CD14-positive monocyte (primary cell): Measurements from ENCODE around the gene KRT6C. TPM values are rescaled to one million over a fixed set of nuclear protein-coding genes. Genes with fewer than 3 reads are reported as not detected.

Experiments used
- DNase-seq, 3 donors: peaks; one replicate each; pipeline ENCODE4 v3.0.0-alpha.2; 2011 to 2022
- H2AFZ ChIP-seq: 2 replicates; pipeline ENCODE4 v1.6.0; 2012; ENCODE audit warnings: mild to moderate bottlenecking, low read depth, low read length, inconsistent platforms; ENCODE audit not compliant: insufficient read depth, poor library complexity, severe bottlenecking
- H3K27ac ChIP-seq, 2 donors: 1 replicate in 1 of 2; 2 replicates in 1 of 2; pipeline ENCODE4 v1.5.1; 2012 to 2013; ENCODE audit warnings: low read length in 2 of 2, control low read depth in 1 of 2, inconsistent platforms in 1 of 2, low read depth in 1 of 2, mild to moderate bottlenecking in 1 of 2
- H3K27me3 ChIP-seq, 2 donors: one replicate each; pipeline versions ENCODE4 v1.6.0 to v1.6.1; 2011 to 2013; ENCODE audit warnings: low read length in 2 of 2; ENCODE audit not compliant: control insufficient read depth in 2 of 2, insufficient read depth in 2 of 2
- H3K36me3 ChIP-seq, 2 donors: replicated peaks in 1 of 2; 1 replicate in 1 of 2; 2 replicates in 1 of 2; pipeline versions ENCODE4 v1.5.1 to v1.6.1; 2012 to 2013; ENCODE audit warnings: low read length in 2 of 2, control low read depth in 1 of 2, inconsistent platforms in 1 of 2, mild to moderate bottlenecking in 1 of 2; ENCODE audit not compliant: insufficient read depth in 2 of 2, control insufficient read depth in 1 of 2
- H3K4me1 ChIP-seq, 2 donors: 1 replicate in 1 of 2; 2 replicates in 1 of 2; pipeline versions ENCODE4 v1.5.1 to v1.6.1; 2012 to 2013; ENCODE audit warnings: low read length in 2 of 2, control low read depth in 1 of 2, inconsistent platforms in 1 of 2, mild to moderate bottlenecking in 1 of 2, moderate library complexity in 1 of 2; ENCODE audit not compliant: insufficient read depth in 2 of 2, control insufficient read depth in 1 of 2
- H3K4me2 ChIP-seq: replicated peaks from 2 replicates; pipeline ENCODE3; 2012; ENCODE audit warnings: low read length, moderate library complexity, mild to moderate bottlenecking; ENCODE audit not compliant: poor library complexity, severe bottlenecking; ENCODE audit errors: extremely low read depth
- H3K4me3 ChIP-seq, 3 experiments: fragments of 200-600 bp in 1 of 3; sonication (generic) in 1 of 3; replicated peaks in 1 of 3; 1 replicate in 2 of 3; 2 replicates in 1 of 3; pipeline ENCODE4 v1.5.1; 2011 to 2013; ENCODE audit warnings: low read length in 3 of 3, mild to moderate bottlenecking in 3 of 3, control low read depth in 2 of 3, low read depth in 2 of 3, inconsistent platforms in 1 of 3, moderate library complexity in 1 of 3
- H3K79me2 ChIP-seq: 2 replicates; pipeline ENCODE4 v1.6.0; 2012; ENCODE audit warnings: mild to moderate bottlenecking, control low read depth, inconsistent platforms, low read length, moderate library complexity; ENCODE audit not compliant: insufficient read depth
- H3K9ac ChIP-seq: 2 replicates; pipeline ENCODE4 v1.6.0; 2017; ENCODE audit warnings: low read length, mild to moderate bottlenecking; ENCODE audit not compliant: insufficient read depth, poor library complexity, severe bottlenecking
- H3K9me3 ChIP-seq, 2 donors: replicated peaks in 1 of 2; 1 replicate in 1 of 2; 2 replicates in 1 of 2; pipeline versions ENCODE4 v1.5.1 to v1.6.1; 2012 to 2013; ENCODE audit warnings: low read length in 2 of 2, control low read depth in 1 of 2; ENCODE audit not compliant: control insufficient read depth in 1 of 2, insufficient read depth in 1 of 2
- H4K20me1 ChIP-seq: 2 replicates; pipeline ENCODE4 v1.6.0; 2012; ENCODE audit warnings: mild to moderate bottlenecking, low read length, control low read depth, moderate library complexity; ENCODE audit not compliant: insufficient read depth
- H3K27ac Mint-ChIP-seq, 7 donors: one replicate each; pipeline ENCODE4 v1.8.0; 2020; ENCODE audit warnings: mild to moderate bottlenecking in 7 of 7, mixed read lengths in 7 of 7, moderate library complexity in 6 of 7, inconsistent platforms in 2 of 7
- H3K27me3 Mint-ChIP-seq, 3 donors: one replicate each; pipeline ENCODE4 v1.8.0; 2021 to 2022; ENCODE audit warnings: low read depth in 3 of 3, mild to moderate bottlenecking in 3 of 3, mixed read lengths in 3 of 3, moderate library complexity in 3 of 3, inconsistent platforms in 1 of 3
- H3K36me3 Mint-ChIP-seq, 2 donors: one replicate each; pipeline ENCODE4 v1.8.0; 2020; ENCODE audit warnings: mixed read lengths in 2 of 2, inconsistent platforms in 1 of 2, mild to moderate bottlenecking in 1 of 2
- H3K4me1 Mint-ChIP-seq: one replicate; pipeline ENCODE4 v1.8.0; 2020; ENCODE audit warnings: mild to moderate bottlenecking, mixed read lengths
- H3K4me3 Mint-ChIP-seq, 2 donors: one replicate each; pipeline ENCODE4 v1.8.0; 2020; ENCODE audit warnings: mild to moderate bottlenecking in 2 of 2, mixed read lengths in 2 of 2, moderate library complexity in 1 of 2
- H3K9me3 Mint-ChIP-seq, 7 donors: one replicate each; pipeline ENCODE4 v1.8.0; 2020 to 2022; ENCODE audit warnings: mixed read lengths in 7 of 7, mild to moderate bottlenecking in 6 of 7, moderate library complexity in 6 of 7, inconsistent platforms in 2 of 7
- WGBS: methylation state at CpG from one replicate; pipeline ENCODE4 v1.1.5; 2013; ENCODE audit warnings: missing lambda C conversion rate; ENCODE audit not compliant: insufficient coverage; 5-methylcytosine and 5-hydroxymethylcytosine counted together
- intact Hi-C, 2 donors: fragments of 100-400 bp; cut with micrococcal nuclease; formaldehyde crosslinking; loops; one replicate each; pipeline versions ENCODE4 v1.15.0 to v1.15.1; 2023
- polyA plus RNA-seq, 3 donors: library from polyadenylated mRNA; depleted of rRNA in 1 of 3; unstranded in 2 of 3; stranded (reverse) in 1 of 3; fragments of 300-500 nt in 2 of 3; fragments of >200 nt in 1 of 3; fragmentation: Illumina TruSeq in 2 of 3; gene quantifications; 1 replicate in 2 of 3; 2 replicates in 1 of 3; pipeline ENCODE4 v1.2.3, GENCODE V29; 2012 to 2021
- TF ChIP-seq, protein P1 (sequence below): fragments of 200-600 bp; IDR thresholded peaks from one replicate; pipeline ENCODE4 v1.8.0; 2022; ENCODE audit warnings: antibody characterized with exemption, mild to moderate bottlenecking

Gene KRT6C
- polyA plus RNA-seq, 3 donors = not detected

DNA sequence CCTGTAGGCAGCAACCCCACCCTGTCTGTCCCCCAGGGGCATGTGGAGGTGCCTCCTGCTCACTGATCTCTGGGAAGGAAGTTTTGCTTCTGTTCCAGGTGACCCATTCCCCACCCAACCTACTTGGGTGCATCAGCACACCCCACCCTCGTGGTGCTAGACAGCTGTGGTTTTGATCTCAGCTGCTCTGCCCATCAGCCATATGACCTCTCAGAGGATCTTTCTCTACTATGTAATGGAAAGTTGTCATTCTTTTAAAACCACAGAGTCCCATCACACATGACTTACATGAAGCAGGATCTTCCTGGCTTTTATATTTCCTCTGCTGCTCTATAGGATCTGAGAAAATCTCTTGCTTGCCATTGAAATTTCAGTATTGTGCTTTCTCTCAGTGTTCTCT lies 53.9 kb downstream of the KRT6C start:
- Mint-ChIP-seq H3K4me3 (no peak overlapping the region), H3K4me1 (peaks cover 4% of the 10 kb centered on the region), H3K36me3 (no peaks in the 10 kb centered on the region), H3K27ac (no peak overlapping the region), H3K9me3 (no peaks in the 10 kb centered on the region), H3K27me3 (peaks cover 4 to 9% (median 9%) of the 10 kb centered on the region in 3 donors)
- H3K4me3 ChIP-seq = no peak overlapping the region
- no peak overlapping the region for H3K27ac ChIP-seq
- H3K9ac ChIP-seq = no peak overlapping the region
- no peaks in the 10 kb centered on the region for H3K79me2 ChIP-seq
- H4K20me1 ChIP-seq = no peaks in the 10 kb centered on the region
- H3K4me2 ChIP-seq = no peak overlapping the region
- intact Hi-C loops = no loop called here
- no peaks in the 10 kb centered on the region for H3K36me3 ChIP-seq
- TF ChIP-seq, protein P1, sequence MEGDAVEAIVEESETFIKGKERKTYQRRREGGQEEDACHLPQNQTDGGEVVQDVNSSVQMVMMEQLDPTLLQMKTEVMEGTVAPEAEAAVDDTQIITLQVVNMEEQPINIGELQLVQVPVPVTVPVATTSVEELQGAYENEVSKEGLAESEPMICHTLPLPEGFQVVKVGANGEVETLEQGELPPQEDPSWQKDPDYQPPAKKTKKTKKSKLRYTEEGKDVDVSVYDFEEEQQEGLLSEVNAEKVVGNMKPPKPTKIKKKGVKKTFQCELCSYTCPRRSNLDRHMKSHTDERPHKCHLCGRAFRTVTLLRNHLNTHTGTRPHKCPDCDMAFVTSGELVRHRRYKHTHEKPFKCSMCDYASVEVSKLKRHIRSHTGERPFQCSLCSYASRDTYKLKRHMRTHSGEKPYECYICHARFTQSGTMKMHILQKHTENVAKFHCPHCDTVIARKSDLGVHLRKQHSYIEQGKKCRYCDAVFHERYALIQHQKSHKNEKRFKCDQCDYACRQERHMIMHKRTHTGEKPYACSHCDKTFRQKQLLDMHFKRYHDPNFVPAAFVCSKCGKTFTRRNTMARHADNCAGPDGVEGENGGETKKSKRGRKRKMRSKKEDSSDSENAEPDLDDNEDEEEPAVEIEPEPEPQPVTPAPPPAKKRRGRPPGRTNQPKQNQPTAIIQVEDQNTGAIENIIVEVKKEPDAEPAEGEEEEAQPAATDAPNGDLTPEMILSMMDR = no peak
- no peak overlapping the region for H2AFZ ChIP-seq
- no peaks in the 10 kb centered on the region for H3K27me3 ChIP-seq
- no peaks in the 10 kb centered on the region for H3K9me3 ChIP-seq
- H3K4me1 ChIP-seq = no peaks in the 10 kb centered on the region
- no CpG with 5 or more reads among the region's 1 CpG for WGBS
- no peak for DNase-seq

DNA sequence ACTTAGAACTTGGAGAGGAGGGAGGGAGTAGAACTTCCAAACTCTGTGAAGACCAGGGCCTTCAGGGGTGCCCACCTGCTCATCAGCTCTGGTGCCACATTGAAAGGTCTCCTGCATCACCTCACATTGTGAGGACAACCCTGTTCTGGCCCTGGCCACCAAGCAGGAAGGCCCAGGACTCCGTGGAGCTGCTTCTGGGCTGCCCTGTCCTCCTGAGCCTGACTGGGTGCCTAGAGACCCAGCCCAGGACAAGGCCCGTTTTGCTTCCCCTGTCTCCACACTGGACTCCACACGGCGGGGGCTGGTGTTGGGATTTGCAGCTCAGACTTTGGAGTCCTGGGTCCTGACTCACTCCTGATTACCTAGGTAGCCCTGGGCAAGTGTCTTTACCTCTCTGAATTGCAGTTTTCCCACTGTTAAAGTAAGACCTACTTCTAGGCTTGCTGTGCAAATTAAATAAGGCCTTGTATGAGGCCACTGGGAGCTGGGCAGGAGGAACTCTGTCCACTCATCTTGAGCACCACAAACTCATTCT lies 55.0 kb downstream of the KRT6C start:
- Mint-ChIP-seq H3K4me1 (peaks cover 4% of the 10 kb centered on the region), H3K4me3 (no peak overlapping the region), H3K27ac (no peak overlapping the region), H3K9me3 (peaks cover 0 to 3% (median 0%) of the 10 kb centered on the region in 7 donors), H3K27me3 (peaks cover 4 to 14% (median 9%) of the 10 kb centered on the region in 3 donors), H3K36me3 (no peaks in the 10 kb centered on the region)
- Histone ChIP-seq H3K9me3 (no peaks in the 10 kb centered on the region), H3K27me3 (no peaks in the 10 kb centered on the region), H3K27ac (no peak overlapping the region), H2AFZ (no peak overlapping the region), H3K79me2 (no peaks in the 10 kb centered on the region), H3K9ac (no peak overlapping the region), H4K20me1 (no peaks in the 10 kb centered on the region), H3K36me3 (no peaks in the 10 kb centered on the region), H3K4me1 (no peaks in the 10 kb centered on the region), H3K4me3 (no peak overlapping the region), H3K4me2 (no peak overlapping the region)
- intact Hi-C loops = no loop called here
- TF ChIP-seq, protein P1 = no peak
- 100% methylated on average over 4 of the region's 4 CpGs for WGBS
- no peak for DNase-seq

Other genes starting within 250 kb of the KRT6C start
- gene KRT7, start 240.6 kb downstream of the KRT6C start, polyA plus RNA-seq = 1 to 10 TPM in 2 of 3 donors, not detected in 1; 1.3 to 2.7 TPM
- not detected for gene KRT86, start 199.2 kb downstream of the KRT6C start, polyA plus RNA-seq
- not detected for gene KRT81, start 182.3 kb downstream of the KRT6C start, polyA plus RNA-seq
- not detected for gene KRT83, start 152.4 kb downstream of the KRT6C start, polyA plus RNA-seq
- not detected for gene KRT85, start 106.3 kb downstream of the KRT6C start, polyA plus RNA-seq
- not detected for gene KRT84, start 88.2 kb downstream of the KRT6C start, polyA plus RNA-seq
- not detected for gene KRT82, start 67.5 kb downstream of the KRT6C start, polyA plus RNA-seq
- gene KRT75, start 39.4 kb downstream of the KRT6C start, polyA plus RNA-seq = not detected
- gene KRT6B, start 21.7 kb downstream of the KRT6C start, polyA plus RNA-seq = not detected
- gene KRT6A, start 19.5 kb upstream of the KRT6C start, polyA plus RNA-seq = not detected
- gene KRT5, start 46.6 kb upstream of the KRT6C start, polyA plus RNA-seq = under 1 TPM in 1 of 3 donors, not detected in 2; 0.04 TPM
- not detected for gene KRT71, start 79.3 kb upstream of the KRT6C start, polyA plus RNA-seq
- gene KRT74, start 100.0 kb upstream of the KRT6C start, polyA plus RNA-seq = not detected
- gene KRT72, start 127.7 kb upstream of the KRT6C start, polyA plus RNA-seq = not detected
- gene KRT73, start 144.8 kb upstream of the KRT6C start, polyA plus RNA-seq = not detected
- gene KRT2, start 178.4 kb upstream of the KRT6C start, polyA plus RNA-seq = not detected
- not detected for gene KRT1, start 206.6 kb upstream of the KRT6C start, polyA plus RNA-seq
- gene KRT77, start 229.7 kb upstream of the KRT6C start, polyA plus RNA-seq = not detected